Liver (tissue), 9 donors: ENCODE measurements around the gene EZH1. TPM values are rescaled to one million over a fixed set of nuclear protein-coding genes. Genes with fewer than 3 reads are reported as not detected.

ENCODE experiments used
- DNase-seq: peaks from one replicate; pipeline ENCODE4 v3.0.0-alpha.2; 2017; ENCODE audit warnings: low spot score
- H3K27ac ChIP-seq, 2 donors: one replicate each; pipeline ENCODE4 v1.7.0; 2013; ENCODE audit warnings: inconsistent platforms in 2 of 2, low read length in 2 of 2, control low read depth in 1 of 2, low read depth in 1 of 2, mild to moderate bottlenecking in 1 of 2
- H3K27me3 ChIP-seq, 4 donors: one replicate each; pipeline versions ENCODE4 v1.6.1 to v1.7.0; 2013; ENCODE audit warnings: low read length in 3 of 4, inconsistent platforms in 1 of 4, mild to moderate bottlenecking in 1 of 4, moderate library complexity in 1 of 4; ENCODE audit not compliant: control insufficient read depth in 4 of 4, insufficient read depth in 4 of 4
- H3K36me3 ChIP-seq, 4 donors: one replicate each; pipeline versions ENCODE4 v1.6.1 to v1.7.0; 2013; ENCODE audit warnings: low read length in 3 of 4, mild to moderate bottlenecking in 3 of 4, low read depth in 1 of 4, moderate library complexity in 1 of 4; ENCODE audit not compliant: control insufficient read depth in 4 of 4, insufficient read depth in 3 of 4
- H3K4me1 ChIP-seq, 4 donors: one replicate each; pipeline versions ENCODE4 v1.6.1 to v1.7.0; 2013; ENCODE audit warnings: low read length in 3 of 4, mild to moderate bottlenecking in 3 of 4, moderate library complexity in 1 of 4; ENCODE audit not compliant: control insufficient read depth in 4 of 4, insufficient read depth in 4 of 4
- H3K4me3 ChIP-seq, 3 donors: one replicate each; pipeline versions ENCODE4 v1.6.1 to v1.7.0; 2013; ENCODE audit warnings: low read length in 3 of 3, control low read depth in 1 of 3, low read depth in 1 of 3, mild to moderate bottlenecking in 1 of 3
- H3K9ac ChIP-seq, 2 donors: one replicate each; pipeline ENCODE4 v1.7.0; 2013; ENCODE audit warnings: low read length in 2 of 2, mild to moderate bottlenecking in 2 of 2, moderate library complexity in 2 of 2, control low read depth in 1 of 2, low read depth in 1 of 2
- H3K9me3 ChIP-seq, 4 donors: one replicate each; pipeline versions ENCODE4 v1.6.1 to v1.7.0; 2013; ENCODE audit warnings: low read length in 3 of 4; ENCODE audit not compliant: control insufficient read depth in 4 of 4
- ATF3 ChIP-seq: IDR thresholded peaks from 2 replicates; pipeline ENCODE4 v1.6.1; 2016; ENCODE audit warnings: antibody characterized with exemption
- CTCF ChIP-seq: fragments of 150-350 bp; IDR thresholded peaks from 2 replicates; pipeline ENCODE4 v1.5.1; 2017; ENCODE audit warnings: improper control_type of control experiment, low read depth, low read length; ENCODE audit not compliant: missing input control
- EGR1 ChIP-seq, 2 donors: IDR thresholded peaks; 2 replicates each; pipeline ENCODE4 v1.6.1; 2016 to 2018; ENCODE audit warnings: antibody characterized with exemption in 2 of 2, low read depth in 2 of 2
- FOXA1 ChIP-seq: IDR thresholded peaks from 2 replicates; pipeline ENCODE4 v1.6.1; 2016; ENCODE audit warnings: antibody characterized with exemption
- GABPA ChIP-seq, 2 donors: IDR thresholded peaks in 1 of 2; conservative IDR thresholded peaks in 1 of 2; 2 replicates each; pipeline ENCODE4 v1.6.1; 2016; ENCODE audit warnings: antibody characterized with exemption in 2 of 2, mild to moderate bottlenecking in 1 of 2, moderate library complexity in 1 of 2
- HNF4A ChIP-seq, 2 donors: conservative IDR thresholded peaks; 2 replicates each; pipeline ENCODE4 v1.6.1; 2016; ENCODE audit warnings: antibody characterized with exemption in 2 of 2, mild to moderate bottlenecking in 2 of 2
- HNF4G ChIP-seq: IDR thresholded peaks from 2 replicates; pipeline ENCODE4 v1.6.1; 2016; ENCODE audit warnings: antibody characterized with exemption
- JUND ChIP-seq, 2 donors: IDR thresholded peaks; 2 replicates each; pipeline ENCODE4 v1.6.1; 2016; ENCODE audit warnings: antibody characterized with exemption in 2 of 2
- MAX ChIP-seq: IDR thresholded peaks from 2 replicates; pipeline ENCODE4 v1.6.1; 2016; ENCODE audit warnings: antibody characterized with exemption
- RAD21 ChIP-seq, 2 donors: IDR thresholded peaks; 2 replicates each; pipeline ENCODE4 v1.6.1; 2016; ENCODE audit warnings: antibody characterized with exemption in 2 of 2, mild to moderate bottlenecking in 2 of 2
- REST ChIP-seq: IDR thresholded peaks from 2 replicates; pipeline ENCODE4 v1.6.1; 2016; ENCODE audit warnings: antibody characterized with exemption, mild to moderate bottlenecking
- TAF1 ChIP-seq: conservative IDR thresholded peaks from 2 replicates; pipeline ENCODE4 v1.6.1; 2016; ENCODE audit warnings: antibody characterized with exemption, mild to moderate bottlenecking
- YY1 ChIP-seq: IDR thresholded peaks from 2 replicates; pipeline ENCODE4 v1.6.1; 2016; ENCODE audit warnings: antibody characterized with exemption, mild to moderate bottlenecking
- ZBTB33 ChIP-seq: IDR thresholded peaks from 2 replicates; pipeline ENCODE4 v1.6.1; 2016; ENCODE audit warnings: antibody characterized with exemption
- WGBS: extraction: QIAGEN DNeasy Blood & Tissue Kit; methylation state at CpG from one replicate; pipeline ENCODE4 v1.1.7; 2013; 5-methylcytosine and 5-hydroxymethylcytosine counted together
- polyA plus RNA-seq, 2 donors: library from polyadenylated mRNA; stranded (reverse) in 1 of 2; unstranded in 1 of 2; fragments of 200-250 nt in 1 of 2; fragments of >200 nt in 1 of 2; fragmentation: Nextera tagmentation in 1 of 2; extraction: Ambion mirVana in 1 of 2; gene quantifications; one replicate each; pipeline versions ENCODE4 v1.2.1 to v1.2.3, GENCODE V29; 2013 to 2015
- total RNA-seq, 2 donors: library from RNA; depleted of rRNA; stranded (reverse); fragments of >200 nt; gene quantifications; one replicate each; pipeline ENCODE4 v1.2.3, GENCODE V29; 2014
- donor health status: healthy.
- donor health status: healthy.
- donor health status: healthy.
- donor health status: healthy.
- donor health status: healthy.

Gene EZH1
- total and polyA plus RNA-seq, 4 donors = 4.3 to 18.3 (median 10.9) TPM

GRCh38 chr17:42695500-42695899 lies 49.3 kb downstream of the EZH1 start:
- 95% methylated on average over 20 of the region's 20 CpGs for WGBS
- no peak for TF ChIP-seq REST
- TF ChIP-seq RAD21 (IDR thresholded peaks at IDR 0.05) = no peak
- no peak for TF ChIP-seq TAF1
- TF ChIP-seq YY1 = no peak
- TF ChIP-seq MAX = no peak
- no peak for TF ChIP-seq HNF4G
- TF ChIP-seq EGR1 (IDR thresholded peaks at IDR 0.05; ENCODE audit: low read depth in 2 of 2) = no peak
- TF ChIP-seq CTCF = no peak
- TF ChIP-seq ZBTB33 = no peak
- TF ChIP-seq HNF4A (conservative IDR thresholded peaks at IDR 0.05) = no peak
- no peak for TF ChIP-seq JUND (IDR thresholded peaks at IDR 0.05)
- Histone ChIP-seq H3K27me3 (no peaks in the 10 kb centered on the region), H3K4me3 (no peak overlapping the region), H3K36me3 (peaks cover 0 to 8% (median 2%) of the 10 kb centered on the region in 4 donors), H3K27ac (no peak overlapping the region), H3K4me1 (no peaks in the 10 kb centered on the region), H3K9ac (no peak overlapping the region), H3K9me3 (no peaks in the 10 kb centered on the region)
- no peak for DNase-seq

- Histone ChIP-seq H3K9me3 (no peaks in the 10 kb centered on the region), H3K9ac (no peak overlapping the region), H3K27me3 (no peaks in the 10 kb centered on the region), H3K27ac (no peak overlapping the region), H3K4me3 (no peak overlapping the region), H3K4me1 (no peaks in the 10 kb centered on the region), H3K36me3 (peaks cover 0 to 2% (median 0%) of the 10 kb centered on the region in 4 donors)
- no peak for DNase-seq
- TF ChIP-seq ATF3 (no peak), REST (no peak), RAD21 (IDR thresholded peaks at IDR 0.05) (no peak), GABPA (IDR thresholded peaks at IDR 0.05 in 1 of 2, conservative IDR thresholded peaks at IDR 0.05 in 1 of 2) (no peak), FOXA1 (no peak), TAF1 (no peak), YY1 (no peak)
- WGBS = 95% methylated on average over 3 of the region's 3 CpGs
Measured at GRCh38 chr17:42694524-42694923, 50.3 kb downstream of the EZH1 start.
